Middle frontal gyrus (tissue), 1 donor: ENCODE measurements around the gene LNX1.
"Not testable (repeated sequence)": the region's sequence is repeated elsewhere in the genome, so short reads cannot be mapped to it uniquely, and the experiment has no call there.

Source experiments
- DNase-seq: peaks from one replicate; pipeline ENCODE4 v3.0.0-alpha.2; 2015; ENCODE audit warnings: low spot score; ENCODE audit errors: extremely low spot score

The LNX1 gene

DNA sequence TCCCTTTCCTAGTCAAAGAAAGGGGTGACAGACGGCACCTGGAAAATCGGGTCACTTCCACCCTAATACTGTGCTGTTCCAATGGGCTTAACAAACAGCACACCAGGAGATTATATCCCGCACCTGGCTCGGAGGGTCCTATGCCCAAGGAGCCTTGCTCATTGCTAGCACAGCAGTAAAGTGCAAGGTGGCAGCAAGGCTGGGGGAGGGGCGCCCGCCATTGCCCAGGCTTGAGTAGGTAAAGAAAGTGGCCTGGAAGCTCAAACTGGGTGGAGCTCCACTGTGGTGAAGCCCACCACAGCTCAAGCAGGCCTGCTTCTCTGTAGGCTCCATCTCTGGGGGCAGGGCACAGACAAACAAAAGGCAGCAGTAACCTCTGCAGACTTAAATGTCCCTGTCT, 124.7 kb downstream of the LNX1 start:
- DNase-seq: not testable (repeated sequence)

GRCh38 chr4:53465891-53466290, 125.4 kb downstream of the LNX1 start:
- no peak for DNase-seq

DNA sequence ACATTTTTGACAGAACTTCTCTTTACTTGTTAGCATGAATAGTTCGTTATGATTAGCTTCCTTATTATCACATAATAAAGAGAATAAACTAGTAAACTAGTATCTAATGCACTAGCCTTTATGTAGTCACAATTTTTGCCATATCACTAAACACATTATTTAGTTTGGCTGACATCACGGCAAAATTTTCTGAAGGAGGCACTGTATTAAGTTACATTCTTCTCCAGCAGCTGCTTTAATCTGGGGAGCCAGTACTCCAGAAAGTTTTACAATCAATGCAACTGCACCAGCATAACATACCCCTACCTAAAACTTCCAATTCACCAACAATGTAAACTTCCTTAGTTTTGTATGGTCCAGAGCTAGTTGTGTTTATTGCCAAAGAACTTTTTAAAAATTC, 126.0 kb downstream of the LNX1 start:
- DNase-seq: no peak

- no peak for DNase-seq
Observed at GRCh38 chr4:53463340-53463739, 127.9 kb downstream of the LNX1 start.

DNA sequence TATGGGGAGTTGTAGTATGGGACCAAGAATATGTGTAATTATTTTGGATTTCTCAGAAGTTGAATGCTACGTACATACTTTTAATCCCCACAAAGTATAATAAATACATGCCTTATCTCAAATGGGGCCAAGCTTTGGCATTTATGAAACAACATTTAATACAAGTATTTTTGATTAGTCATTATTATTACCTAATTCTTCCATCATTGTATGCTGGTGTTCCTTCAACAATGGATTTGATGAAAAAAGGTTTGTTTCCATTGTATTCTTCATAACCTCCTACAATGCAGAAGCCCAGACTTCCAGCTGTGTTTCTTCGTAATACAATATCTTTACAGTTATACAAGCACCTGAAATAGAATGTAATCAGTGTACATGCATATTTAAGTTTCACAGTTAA, 130.0 kb downstream of the LNX1 start:
- no peak for DNase-seq

DNA sequence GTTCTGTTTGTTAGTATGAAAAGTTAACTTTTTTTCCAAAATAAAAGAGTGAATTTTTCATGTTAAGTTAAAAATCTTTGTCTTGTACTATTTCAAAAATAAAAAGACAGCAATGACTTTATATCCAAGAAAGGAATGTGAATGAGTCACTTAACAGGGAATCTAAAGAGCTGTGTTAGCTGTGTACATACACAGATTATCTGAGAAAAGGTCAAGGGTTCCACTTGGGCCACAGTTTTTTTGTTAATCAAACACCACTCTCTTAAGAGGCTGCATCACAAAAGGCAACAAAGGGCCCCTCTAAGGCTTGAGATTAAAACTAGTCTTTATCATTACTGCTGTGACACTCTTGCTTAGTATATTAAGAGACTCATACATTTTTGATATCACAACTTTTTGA, 131.7 kb downstream of the LNX1 start:
- DNase-seq: no peak

- DNase-seq: no peak
Observed at GRCh38 chr4:53456178-53456577, 135.1 kb downstream of the LNX1 start.

GRCh38 chr4:53455766-53456165, 135.5 kb downstream of the LNX1 start:
- no peak for DNase-seq

DNA sequence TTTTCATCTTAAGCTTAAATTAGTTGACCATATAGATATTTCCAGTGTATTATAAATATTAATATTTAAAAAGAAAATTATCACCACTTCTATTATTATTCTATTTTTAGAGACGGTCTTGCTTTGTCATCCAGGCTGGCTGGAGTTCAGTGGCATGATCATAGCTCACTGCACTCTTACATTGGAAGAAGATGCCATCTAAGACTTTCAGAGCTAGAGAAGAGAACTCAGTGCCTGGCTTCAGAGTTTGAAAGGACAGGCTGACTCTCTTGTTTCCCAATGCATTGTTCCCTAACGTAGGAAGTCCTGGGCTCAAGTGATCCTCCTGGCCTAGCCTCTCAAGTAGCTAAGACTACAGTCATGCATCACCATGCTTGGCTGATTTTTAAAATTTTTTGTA, 137.9 kb downstream of the LNX1 start:
- no peak for DNase-seq

DNA sequence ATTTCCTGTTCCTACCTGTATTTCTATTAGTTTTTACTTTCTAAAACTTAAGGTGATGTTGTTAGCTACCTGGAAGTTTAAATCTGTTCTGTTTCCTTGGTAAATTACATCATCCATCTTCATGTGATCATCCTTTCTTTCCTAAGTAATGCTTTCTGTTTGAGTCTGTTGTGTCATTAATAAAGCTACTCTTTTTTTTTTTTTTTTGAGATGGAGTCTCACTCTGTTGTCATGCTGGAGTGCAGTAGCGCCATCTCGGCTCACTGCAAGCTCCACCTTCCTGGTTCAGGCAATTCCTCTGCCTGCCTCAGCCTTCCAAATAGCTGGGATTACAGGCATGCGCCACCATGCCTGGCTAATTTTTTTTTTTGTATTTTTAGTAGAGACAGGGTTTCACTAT, 140.5 kb downstream of the LNX1 start:
- no peak for DNase-seq

DNA sequence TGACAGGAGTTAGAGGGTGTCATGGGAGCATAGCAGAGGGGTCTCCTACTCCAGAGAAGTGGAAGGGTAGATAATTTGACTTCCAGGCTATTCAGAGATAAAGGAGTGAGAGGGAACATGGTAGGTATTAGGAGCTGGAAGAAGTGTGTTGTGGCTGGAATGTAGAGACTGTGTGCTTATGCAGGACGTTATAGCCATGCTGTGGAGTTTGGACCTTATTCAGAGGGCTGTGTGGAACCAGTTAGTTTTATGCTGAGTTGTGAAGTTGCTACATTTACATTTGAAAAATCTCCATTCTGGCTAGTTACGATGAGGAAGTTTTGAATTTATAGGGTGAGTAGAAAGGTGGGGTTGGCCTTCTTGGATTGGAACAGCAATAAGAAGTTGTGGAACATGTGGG, 146.3 kb downstream of the LNX1 start:
- DNase-seq: no peak

- DNase-seq: no peak
Observed at GRCh38 chr4:53441564-53441963, 149.7 kb downstream of the LNX1 start.

- no peak for DNase-seq
Observed at GRCh38 chr4:53436251-53436650, 155.0 kb downstream of the LNX1 start.

DNA sequence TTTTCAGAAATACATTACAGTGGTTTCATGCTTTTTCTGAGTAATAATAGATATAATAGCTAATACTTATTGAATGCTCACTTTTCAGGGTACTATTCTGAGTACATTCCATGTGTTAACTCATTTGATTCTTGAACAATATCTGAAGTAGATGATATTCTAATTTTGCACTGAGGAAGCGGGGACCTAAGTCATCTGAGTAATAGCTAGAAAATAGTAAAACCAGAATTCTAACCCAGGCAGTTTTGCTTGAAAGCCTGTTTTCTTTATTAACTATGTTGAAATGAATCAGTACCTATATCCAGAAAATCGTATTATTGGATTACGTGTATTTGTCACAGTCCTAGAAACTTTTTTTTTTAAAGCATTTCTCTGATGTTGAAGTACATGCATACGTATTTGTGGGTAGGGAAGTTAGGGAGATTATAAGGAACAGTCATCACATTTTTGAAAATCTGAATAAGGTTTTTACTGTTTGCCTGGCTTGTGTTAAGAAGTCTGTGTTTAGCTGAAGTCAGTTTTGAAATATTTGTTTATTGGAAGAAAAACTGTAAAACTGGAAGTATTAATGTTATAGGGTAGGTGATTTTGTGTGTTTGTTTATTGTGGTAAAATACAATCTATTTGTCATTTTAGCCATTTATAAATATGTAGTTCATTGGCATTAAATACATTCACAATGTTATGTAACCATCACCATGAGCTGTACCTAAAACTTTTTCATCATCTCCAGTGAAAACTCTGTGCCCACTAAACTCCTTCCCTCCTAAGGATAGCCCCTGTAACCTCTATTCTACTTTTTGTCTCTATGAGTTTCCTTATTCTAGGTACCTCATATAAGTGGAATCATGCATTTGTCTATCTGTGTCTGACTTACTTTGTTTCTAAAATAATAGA, 158.5 kb downstream of the LNX1 start:
- DNase-seq: no peak

GRCh38 chr4:53431052-53431451, 160.2 kb downstream of the LNX1 start:
- DNase-seq: no peak

- DNase-seq: no peak
Observed at GRCh38 chr4:53427366-53427765, 163.9 kb downstream of the LNX1 start.

DNA sequence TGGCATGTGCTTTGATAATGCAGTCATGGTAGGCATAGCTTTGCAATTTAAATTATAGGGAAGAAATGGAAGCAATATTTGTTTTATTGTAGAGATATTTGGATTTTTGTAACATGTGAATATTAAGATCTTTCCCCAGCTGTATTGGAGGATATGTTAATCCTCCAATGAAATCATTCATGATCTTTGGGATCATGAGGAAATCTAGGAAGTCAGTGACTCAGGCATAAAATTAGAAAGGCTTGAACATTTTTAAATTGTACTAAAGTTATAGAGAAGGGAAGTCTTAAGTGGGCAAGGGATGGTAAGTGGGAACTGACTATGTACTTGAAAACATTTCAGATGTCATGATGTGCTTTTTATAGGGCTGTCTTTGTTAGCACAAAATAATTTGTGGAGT, 167.0 kb downstream of the LNX1 start:
- no peak for DNase-seq

GRCh38 chr4:53422367-53422766, 168.9 kb downstream of the LNX1 start:
- no peak for DNase-seq

DNA sequence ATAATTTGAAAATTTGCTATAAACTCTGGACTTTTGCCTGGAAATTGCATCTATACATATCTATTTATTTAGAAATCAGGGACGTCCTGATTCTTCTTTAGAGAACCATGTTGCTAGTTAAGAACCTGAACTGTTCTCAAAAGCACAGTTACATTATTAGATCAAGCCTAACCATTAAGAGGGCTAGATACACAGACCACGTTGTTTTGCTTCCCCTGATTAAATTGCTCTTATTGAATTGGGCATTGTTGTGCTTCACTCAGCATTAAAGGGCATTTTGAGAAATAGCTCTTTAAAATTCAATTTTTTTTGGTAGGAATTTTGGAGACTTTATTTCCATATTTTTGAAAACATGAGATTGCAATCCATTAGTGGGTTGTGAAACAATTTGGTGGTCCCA, 169.5 kb downstream of the LNX1 start:
- DNase-seq: no peak

- DNase-seq: no peak
Observed at GRCh38 chr4:53419208-53419607, 172.1 kb downstream of the LNX1 start.

GRCh38 chr4:53409479-53409878, 181.8 kb downstream of the LNX1 start:
- DNase-seq: not testable (repeated sequence)
